GM12873 (cell line): ENCODE measurements around the gene PCNX1.

ENCODE experiments used
- TF ChIP-seq, protein P1 (sequence below): IDR thresholded peaks from 2 replicates; pipeline ENCODE4 v1.5.1; 2012; ENCODE audit warnings: low read depth, mild to moderate bottlenecking, moderate library complexity, low read length, control low read depth; ENCODE audit not compliant: insufficient read depth; ENCODE audit errors: missing control alignments

PCNX1 gene

DNA sequence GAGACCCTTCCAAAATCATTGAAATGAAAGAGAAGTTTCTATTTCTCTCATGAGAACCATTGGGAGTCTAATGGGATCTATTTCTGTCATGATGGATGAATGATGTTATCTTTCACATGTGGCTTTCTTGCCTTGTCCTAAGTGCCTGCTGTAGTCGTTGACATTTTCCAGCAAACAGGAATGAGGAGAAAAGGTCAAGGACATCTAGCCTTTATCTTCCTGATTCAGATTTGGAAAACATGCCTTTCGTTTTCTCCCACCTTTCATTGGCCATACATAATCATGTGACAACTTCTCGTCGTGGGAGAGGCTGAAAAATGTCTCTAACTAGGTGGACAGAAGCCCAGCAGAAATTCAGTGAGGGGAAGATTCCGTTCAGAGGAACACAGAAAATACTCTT is 94.5 kb downstream of the PCNX1 start:
- TF ChIP-seq, protein P1, sequence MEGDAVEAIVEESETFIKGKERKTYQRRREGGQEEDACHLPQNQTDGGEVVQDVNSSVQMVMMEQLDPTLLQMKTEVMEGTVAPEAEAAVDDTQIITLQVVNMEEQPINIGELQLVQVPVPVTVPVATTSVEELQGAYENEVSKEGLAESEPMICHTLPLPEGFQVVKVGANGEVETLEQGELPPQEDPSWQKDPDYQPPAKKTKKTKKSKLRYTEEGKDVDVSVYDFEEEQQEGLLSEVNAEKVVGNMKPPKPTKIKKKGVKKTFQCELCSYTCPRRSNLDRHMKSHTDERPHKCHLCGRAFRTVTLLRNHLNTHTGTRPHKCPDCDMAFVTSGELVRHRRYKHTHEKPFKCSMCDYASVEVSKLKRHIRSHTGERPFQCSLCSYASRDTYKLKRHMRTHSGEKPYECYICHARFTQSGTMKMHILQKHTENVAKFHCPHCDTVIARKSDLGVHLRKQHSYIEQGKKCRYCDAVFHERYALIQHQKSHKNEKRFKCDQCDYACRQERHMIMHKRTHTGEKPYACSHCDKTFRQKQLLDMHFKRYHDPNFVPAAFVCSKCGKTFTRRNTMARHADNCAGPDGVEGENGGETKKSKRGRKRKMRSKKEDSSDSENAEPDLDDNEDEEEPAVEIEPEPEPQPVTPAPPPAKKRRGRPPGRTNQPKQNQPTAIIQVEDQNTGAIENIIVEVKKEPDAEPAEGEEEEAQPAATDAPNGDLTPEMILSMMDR: no peak

DNA sequence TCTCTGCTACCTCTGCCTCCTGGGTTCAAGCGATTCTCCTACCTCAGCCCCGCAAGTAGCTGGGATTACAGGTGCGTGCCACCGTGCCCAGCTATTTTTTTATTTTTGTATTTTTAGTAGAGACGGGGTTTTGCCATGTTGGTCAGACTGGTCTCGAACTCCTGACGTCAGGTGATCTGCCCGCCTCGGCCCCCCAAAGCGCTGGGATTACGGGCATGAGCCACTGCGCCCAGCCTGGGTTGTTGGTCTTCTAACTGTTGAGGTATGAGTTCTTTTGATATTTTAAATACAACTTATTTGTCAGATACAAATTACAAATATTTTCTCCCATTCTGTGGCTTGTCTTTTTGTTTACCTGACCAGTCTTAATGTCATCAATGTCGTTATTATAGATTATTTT is 95.9 kb downstream of the PCNX1 start:
- TF ChIP-seq, protein P1: no peak

DNA sequence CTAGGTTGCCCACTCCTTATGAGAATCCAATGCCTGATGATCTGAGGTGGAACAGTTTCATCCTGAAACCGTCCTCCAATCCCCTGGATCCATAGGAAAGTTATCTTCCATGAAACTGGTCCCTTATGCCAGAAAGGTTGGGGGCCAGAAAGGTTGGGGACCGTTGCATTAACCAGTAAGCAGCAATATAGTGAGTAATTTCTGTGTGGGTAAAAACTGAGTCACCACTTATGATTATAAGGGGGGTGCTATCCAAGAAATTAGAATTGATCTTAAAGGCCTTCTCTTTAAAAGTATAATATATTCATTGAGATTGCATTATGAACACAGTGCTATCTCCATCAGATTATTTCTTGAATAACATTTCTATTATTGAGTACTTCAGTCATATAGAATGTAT is 97.2 kb downstream of the PCNX1 start:
- TF ChIP-seq, protein P1: no peak

DNA sequence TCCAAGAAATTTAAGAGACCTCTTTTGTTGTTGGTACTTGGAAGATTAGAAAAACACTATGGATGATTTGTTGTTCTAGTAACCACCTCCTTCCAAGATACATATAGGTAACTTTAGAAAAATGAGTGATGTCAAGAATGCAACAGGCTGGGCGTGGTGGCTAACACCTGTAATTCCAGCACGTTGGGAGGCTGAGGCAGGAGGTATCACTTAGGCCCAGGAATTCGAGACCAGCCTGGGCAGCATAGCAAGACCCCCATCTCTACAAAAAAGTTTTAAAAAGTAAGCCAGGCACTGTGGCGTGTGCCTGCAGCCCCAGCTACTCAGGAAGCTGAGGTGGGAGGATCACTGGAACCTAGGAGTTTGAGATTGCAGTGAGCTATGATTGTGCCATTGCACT is 97.8 kb downstream of the PCNX1 start:
- TF ChIP-seq, protein P1: no peak

DNA sequence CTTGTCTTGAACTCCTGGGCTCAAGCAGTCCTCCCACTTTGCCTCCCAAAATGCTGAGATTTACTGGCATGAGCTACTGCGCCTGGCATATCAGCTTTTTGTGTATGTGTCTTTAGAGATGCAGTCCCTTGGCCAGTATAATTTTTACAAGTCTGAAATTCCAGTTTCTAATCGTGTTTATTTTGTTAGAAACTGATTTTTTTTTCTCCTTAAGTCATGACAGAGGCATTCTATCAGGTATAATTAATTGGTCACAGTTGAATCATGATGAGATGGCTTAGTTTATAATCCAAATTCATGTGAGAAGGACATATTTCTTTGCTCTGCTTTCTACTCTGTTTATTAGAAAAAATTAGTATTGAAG is 98.9 kb downstream of the PCNX1 start:
- TF ChIP-seq, protein P1: no peak

DNA sequence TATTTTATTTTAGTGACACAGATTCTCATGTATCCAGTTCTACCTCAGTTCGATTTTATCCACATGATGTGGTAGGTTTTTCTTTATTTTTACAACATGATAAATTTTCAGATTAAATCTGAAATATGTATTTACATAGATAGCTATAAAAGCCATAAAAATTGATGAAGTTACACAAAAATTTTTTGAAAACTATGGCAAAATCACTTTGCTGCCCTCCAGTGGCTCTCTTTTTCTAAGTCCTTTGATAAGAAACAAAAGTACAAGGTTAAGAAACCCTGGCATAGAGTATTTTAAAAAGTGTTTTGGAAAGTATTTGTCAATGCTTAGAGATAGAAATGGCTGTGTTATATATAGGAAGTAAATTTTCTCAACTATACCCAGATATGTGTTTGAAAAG is 104.2 kb downstream of the PCNX1 start:
- TF ChIP-seq, protein P1: peak; percentile 9

DNA sequence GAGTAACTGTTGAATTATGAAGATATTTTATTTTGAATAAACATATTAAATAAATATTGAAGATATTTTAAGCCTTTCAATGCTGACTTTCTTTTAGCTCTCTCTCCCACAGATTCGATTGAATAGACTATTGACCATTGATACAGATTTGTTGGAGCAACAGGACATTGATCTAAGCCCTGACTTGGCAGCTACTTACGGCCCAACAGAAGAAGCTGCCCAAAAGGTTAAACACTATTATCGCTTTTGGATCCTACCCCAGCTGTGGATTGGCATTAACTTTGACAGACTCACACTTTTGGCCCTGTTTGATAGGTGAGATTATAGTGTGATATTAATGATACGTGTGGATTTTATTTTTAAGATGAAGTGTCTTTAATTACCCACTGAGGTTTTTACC is 105.6 kb downstream of the PCNX1 start:
- TF ChIP-seq, protein P1: no peak
